ENCODE results near the gene ASB5.
"Not testable (repeated sequence)": the region's sequence is repeated elsewhere in the genome, so short reads cannot be mapped to it uniquely, and the experiment has no call there.

- TF ChIP-seq CTCF (IDR thresholded peaks at IDR 0.05 in 2 of 3, conservative IDR thresholded peaks at IDR 0.05 in 1 of 3; ENCODE audit: insufficient read depth in 2 of 3, low read depth in 1 of 3, low read length in 3 of 3); KLF1 (tag; IDR thresholded peaks at IDR 0.05); RCOR1 (IDR thresholded peaks at IDR 0.05; ENCODE audit: borderline replicate concordance in 1 of 2, low read depth in 2 of 2, low read length in 2 of 2); HIVEP1 (CRISPR knock-in tag; IDR thresholded peaks at IDR 0.05); NFIX (CRISPR knock-in tag; IDR thresholded peaks at IDR 0.05; ENCODE audit: low read depth); DIDO1 (tag; IDR thresholded peaks at IDR 0.05; ENCODE audit: low read depth); EZH2 (IDR thresholded peaks at IDR 0.05; ENCODE audit: borderline replicate concordance, low read depth, low read length); ZBTB26 (CRISPR knock-in tag; IDR thresholded peaks at IDR 0.05); NR4A1 (CRISPR knock-in tag; IDR thresholded peaks at IDR 0.05); NR4A1 (tag; IDR thresholded peaks at IDR 0.05); MAFF (IDR thresholded peaks at IDR 0.05; ENCODE audit: low read length); PBX2 (CRISPR knock-in tag; IDR thresholded peaks at IDR 0.05; ENCODE audit: low read depth); PBX2 (tag; conservative IDR thresholded peaks at IDR 0.05; ENCODE audit: low read depth); CHD2 (IDR thresholded peaks at IDR 0.05; ENCODE audit: low read depth, low read length); ZNF274 (IDR thresholded peaks at IDR 0.05; ENCODE audit: borderline replicate concordance, low read depth, low read length): not testable (repeated sequence)
Measured at GRCh38 chr4:176279560-176279959, 10.5 kb upstream of the ASB5 start.
